GM12878 (cell line): ENCODE results near the gene LRP2BP. TPM values are rescaled to one million over a fixed set of nuclear protein-coding genes. Genes with fewer than 3 reads are reported as not detected.

Source experiments
- ATAC-seq: fragments of 200-7000 bp; cut with Tn5 transposase; 3 replicates; pipeline ENCODE4 v1.9.1; 2020; ENCODE audit warnings: mild to moderate bottlenecking, moderate library complexity
- BruUV-seq: library from RNA; stranded (reverse); fragments of 400-500 nt; replicated peaks from 2 replicates; lab custom pipeline; 2021; lab: Mats Ljungman, UMichigan
- CTCF ChIA-PET: fragments of 300-600 bp; sonication (Branson Sonifier 250); formaldehyde crosslinking; extraction: SDS; loops from one replicate; lab custom pipeline; 2021; ENCODE audit warnings: inconsistent platforms; lab: Yijun Ruan, JAX
- POLR2A ChIA-PET: fragments of 350-600 bp; formaldehyde crosslinking; extraction: SDS; loops from one replicate; lab custom pipeline; 2021; ENCODE audit warnings: inconsistent platforms; lab: Charles Lee
- RAD21 ChIA-PET: fragments of 300-600 bp; sonication (Branson Sonifier 250); formaldehyde crosslinking; loops from one replicate; lab custom pipeline; 2023; ENCODE audit warnings: antibody characterized with exemption; ENCODE audit not compliant: unreplicated experiment; lab: Charles Lee
- SMC1A ChIA-PET: fragments of 300-600 bp; sonication (Branson Sonifier 250); formaldehyde crosslinking; loops from one replicate; lab custom pipeline; 2023; ENCODE audit not compliant: unreplicated experiment, uncharacterized antibody; lab: Charles Lee
- DNase-seq: peaks from one replicate; pipeline ENCODE4 v3.0.0-alpha.2; 2011; ENCODE audit warnings: low read depth, low spot score
- FAIRE-seq: peaks from 3 replicates; lab custom pipeline; 2011; peaks lifted over from hg19 to GRCh38; lab: Jason Lieb, UNC
- H2AFZ ChIP-seq: 2 replicates; pipeline ENCODE4 v1.6.0; 2011; ENCODE audit warnings: low read depth, low read length, control low read depth; ENCODE audit not compliant: control insufficient read depth
- H3K27ac ChIP-seq: 2 replicates; pipeline ENCODE4 v1.5.1; 2011; ENCODE audit warnings: control low read depth; ENCODE audit not compliant: control insufficient read depth, insufficient read depth
- H3K27me3 ChIP-seq, 2 experiments: replicated peaks in 1 of 2; 2 replicates each; pipeline versions ENCODE4 v1.6.0 to v1.6.1; 2011; ENCODE audit warnings: low read length in 1 of 2; ENCODE audit not compliant: control insufficient read depth in 2 of 2, insufficient read depth in 2 of 2
- H3K36me3 ChIP-seq, 2 experiments: 2 replicates each; pipeline ENCODE4 v1.5.1; 2011; ENCODE audit warnings: low read length in 1 of 2; ENCODE audit not compliant: control insufficient read depth in 2 of 2, insufficient read depth in 2 of 2
- H3K4me1 ChIP-seq: 2 replicates; pipeline ENCODE4 v1.6.1; 2011; ENCODE audit warnings: mild to moderate bottlenecking, low read length, moderate library complexity, mixed read lengths; ENCODE audit not compliant: control insufficient read depth, insufficient read depth
- H3K4me2 ChIP-seq: 2 replicates; pipeline ENCODE4 v1.6.0; 2011; ENCODE audit warnings: control low read depth; ENCODE audit not compliant: control insufficient read depth, insufficient read depth
- H3K4me3 ChIP-seq: fragments of 200-600 bp; sonication (generic); 2 replicates; pipeline ENCODE4 v1.5.1; 2016
- H3K79me2 ChIP-seq: 2 replicates; pipeline ENCODE4 v1.6.0; 2011; ENCODE audit warnings: low read length; ENCODE audit not compliant: control insufficient read depth, insufficient read depth
- H3K9ac ChIP-seq: 2 replicates; pipeline ENCODE4 v1.8.0; 2011; ENCODE audit warnings: low read length, control low read depth, mixed read lengths; ENCODE audit not compliant: control insufficient read depth, insufficient read depth
- H3K9me3 ChIP-seq: replicated peaks from 3 replicates; pipeline ENCODE4 v1.5.1; 2011; ENCODE audit warnings: mild to moderate bottlenecking, low read length; ENCODE audit not compliant: control insufficient read depth, insufficient read depth
- H4K20me1 ChIP-seq: 2 replicates; pipeline ENCODE4 v1.6.0; 2011; ENCODE audit not compliant: control insufficient read depth, insufficient read depth
- CBFB ChIP-seq: IDR thresholded peaks from 2 replicates; pipeline ENCODE4 v1.6.1; 2016; ENCODE audit warnings: antibody characterized with exemption, low read depth
- CEBPB ChIP-seq, 2 experiments: fragments of 150-350 bp in 1 of 2; IDR thresholded peaks; 2 replicates each; pipeline ENCODE4 v1.6.1; 2012 to 2014; ENCODE audit warnings: low read depth in 2 of 2, low read length in 2 of 2, borderline replicate concordance in 1 of 2, inconsistent platforms in 1 of 2
- JUNB ChIP-seq: IDR thresholded peaks from 2 replicates; pipeline ENCODE4 v1.6.1; 2016; ENCODE audit warnings: antibody characterized with exemption, mild to moderate bottlenecking
- NFXL1 ChIP-seq: fragments of 450-650 bp; IDR thresholded peaks from 2 replicates; pipeline ENCODE4 v1.6.1; 2017; ENCODE audit warnings: antibody characterized with exemption, mild to moderate bottlenecking, borderline replicate concordance
- NR2F1 ChIP-seq: fragments of 450-650 bp; conservative IDR thresholded peaks from 2 replicates; pipeline ENCODE4 v1.6.1; 2017; ENCODE audit warnings: mild to moderate bottlenecking
- SRF ChIP-seq, 2 experiments: IDR thresholded peaks; 2 replicates each; pipeline ENCODE4 v1.6.1; 2011; ENCODE audit warnings: low read depth in 2 of 2, low read length in 2 of 2, mild to moderate bottlenecking in 1 of 2, moderate library complexity in 1 of 2
- STAT3 ChIP-seq: IDR thresholded peaks from 2 replicates; pipeline ENCODE4 v1.6.1; 2011; ENCODE audit warnings: low read depth, low read length, improper control_type of control experiment
- TARDBP ChIP-seq: IDR thresholded peaks from 2 replicates; pipeline ENCODE4 v1.6.1; 2016; ENCODE audit warnings: borderline replicate concordance
- YY1 ChIP-seq: IDR thresholded peaks from 2 replicates; pipeline ENCODE4 v1.6.1; 2011; ENCODE audit warnings: low read depth, mild to moderate bottlenecking, low read length
- ZSCAN29 ChIP-seq: fragments of 450-650 bp; IDR thresholded peaks from 2 replicates; pipeline ENCODE4 v1.6.1; 2017; ENCODE audit warnings: mild to moderate bottlenecking, moderate library complexity
- WGBS: methylation state at CpG from one replicate; pipeline ENCODE4 v1.1.6; 2016; ENCODE audit warnings: low lambda C conversion rate; ENCODE audit not compliant: insufficient replicate concordance, insufficient coverage; ENCODE audit errors: missing lambda C conversion rate; 5-methylcytosine and 5-hydroxymethylcytosine counted together
- in situ Hi-C: fragments of 300-500 bp; cut with MboI; formaldehyde crosslinking; loops from 9 replicates; pipeline ENCODE4 v1.14.3; 2018; ENCODE audit warnings: mixed read lengths
- intact Hi-C: fragments of 100-400 bp; cut with micrococcal nuclease; formaldehyde crosslinking; loops from one replicate; pipeline ENCODE4 v1.14.2; 2022; ENCODE audit not compliant: unreplicated experiment
- polyA plus RNA-seq, 11 experiments: library from polyadenylated mRNA; depleted of rRNA in 4 of 11; unstranded in 6 of 11; stranded (reverse) in 5 of 11; fragments of >200 nt; fragmentation: Nextera tagmentation in 4 of 11; fragmentation: Illumina TruSeq in 1 of 11; extraction: Ambion mirVana in 4 of 11; extraction: Trizol in 1 of 11; gene quantifications; 1 replicate in 1 of 11; 2 replicates in 10 of 11; pipeline versions ENCODE4 v1.2.1 to v1.2.3, GENCODE V29; 2011 to 2016; ENCODE audit warnings: inconsistent platforms in 2 of 11, missing spikeins in 2 of 11, low read depth in 1 of 11
- total RNA-seq, 4 experiments: library from RNA; depleted of rRNA in 3 of 4; stranded (reverse); fragments of >200 nt in 3 of 4; fragmentation: Illumina TruSeq in 1 of 4; extraction: Trizol in 1 of 4; gene quantifications; 2 replicates each; pipeline versions ENCODE4 v1.2.1 to v1.2.3, GENCODE V29; 2013 to 2021
- TF ChIP-seq, protein P1 (sequence below): fragments of 450-650 bp; IDR thresholded peaks from 2 replicates; pipeline ENCODE4 v1.6.1; 2014; ENCODE audit warnings: mild to moderate bottlenecking
- TF ChIP-seq, protein P2 (sequence below): fragments of 450-650 bp; IDR thresholded peaks from 2 replicates; pipeline ENCODE4 v1.6.1; 2017; ENCODE audit warnings: mild to moderate bottlenecking, moderate library complexity
- TF ChIP-seq, protein P3 (sequence below): fragments of 450-650 bp; IDR thresholded peaks from 2 replicates; pipeline ENCODE4 v1.6.1; 2016; ENCODE audit warnings: mild to moderate bottlenecking, moderate library complexity, borderline replicate concordance

Gene LRP2BP
- total and polyA plus RNA-seq, 10 of the 15 experiments (the other 5 are each of a cell fraction or from before 2014, with no cell fraction given) = 0.27 to 5.2 (median 1.0) TPM

DNA sequence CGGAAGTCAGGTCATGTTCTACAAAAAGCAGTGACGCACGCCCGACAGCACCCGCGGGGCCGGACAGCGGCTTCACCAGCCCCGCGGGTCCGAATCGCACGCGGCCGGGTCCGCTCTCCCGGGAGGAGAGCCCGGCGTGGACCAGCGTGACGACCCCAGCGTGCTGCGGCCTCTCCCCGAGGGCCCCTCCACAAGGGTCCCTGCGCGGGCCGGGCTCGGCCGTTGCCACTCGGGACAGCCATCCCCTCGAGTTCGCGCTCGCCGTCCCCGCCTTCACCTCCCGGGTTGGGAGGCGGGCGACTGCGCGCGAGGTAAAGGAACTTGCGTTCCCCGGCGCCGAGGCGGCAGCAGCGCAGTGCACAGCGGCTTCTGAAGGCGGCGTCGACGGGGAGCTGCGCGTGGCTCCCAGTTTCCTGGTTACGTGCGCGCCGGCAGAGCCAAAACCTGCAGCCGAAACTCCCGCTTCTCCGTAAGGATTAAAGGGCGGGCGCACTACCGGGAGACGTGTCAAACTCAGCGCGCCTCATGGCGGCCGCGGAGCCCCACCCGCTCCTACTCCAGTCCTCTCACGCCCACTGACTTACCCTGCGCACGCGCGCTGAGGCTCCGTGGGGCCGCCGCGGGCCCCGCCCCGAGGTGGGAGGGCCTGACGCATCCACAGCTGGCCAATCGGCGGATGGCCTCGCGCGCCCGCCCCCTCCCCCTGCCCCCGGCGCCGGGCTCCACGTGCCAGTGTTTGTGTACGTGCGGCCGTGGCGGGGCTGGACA lies 416 bp upstream of the LRP2BP start:
- no peaks in the 10 kb centered on the region for H3K27me3 ChIP-seq
- peaks cover 0 to 18% of the 10 kb centered on the region in 2 experiments; a peak in 2 of 4 replicates for H3K36me3 ChIP-seq
- intact Hi-C loops = loop anchor here (2.0 to 5.0 kb wide), 5 partner anchors 29 to 201 kb away; partner anchors contain the start of genes CCDC110 and UFSP2
- ChIA-PET SMC1A (interaction anchor here (0.8 to 6.2 kb wide), 12 partner anchors 10 to 184 kb away, joined by 3 to 72 read pairs (median 6); partner anchors contain the start of gene UFSP2), POLR2A (interaction anchor here (0.6 to 7.9 kb wide), 14 partner anchors 9 to 253 kb away, joined by 3 to 60 read pairs (median 6); partner anchors contain the start of genes SNX25 and UFSP2), CTCF (interaction anchor here (0.7 to 1.5 kb wide), 9 partner anchors 10 to 202 kb away, joined by 3 to 6 read pairs (median 4); partner anchors contain the start of gene UFSP2), RAD21 (interaction anchor here (1.0 to 2.8 kb wide), 9 partner anchors 9 to 192 kb away, joined by 3 to 26 read pairs (median 7); partner anchors contain the start of gene UFSP2)
- peak overlapping the region; percentile 87 for H3K9ac ChIP-seq
- H3K27ac ChIP-seq = peak overlapping the region; percentile 97
- peaks cover 19% of the 10 kb centered on the region for H3K4me1 ChIP-seq
- FAIRE-seq = no peak
- H3K9me3 ChIP-seq = no peaks in the 10 kb centered on the region
- peak overlapping the region; percentile 94 for H3K4me2 ChIP-seq
- ATAC-seq = peak; percentile 91
- no TSS peak for BruUV-seq
- in situ Hi-C loops = no loop called here
- under 1% methylated on average over 70 of the region's 98 CpGs for WGBS
- H4K20me1 ChIP-seq = no peaks in the 10 kb centered on the region
- peak; percentile 97 for DNase-seq
- peak overlapping the region; percentile 79 for H3K4me3 ChIP-seq
- peak overlapping the region; percentile 82 for H2AFZ ChIP-seq
- peaks cover 54% of the 10 kb centered on the region for H3K79me2 ChIP-seq
- TF ChIP-seq, protein P1, sequence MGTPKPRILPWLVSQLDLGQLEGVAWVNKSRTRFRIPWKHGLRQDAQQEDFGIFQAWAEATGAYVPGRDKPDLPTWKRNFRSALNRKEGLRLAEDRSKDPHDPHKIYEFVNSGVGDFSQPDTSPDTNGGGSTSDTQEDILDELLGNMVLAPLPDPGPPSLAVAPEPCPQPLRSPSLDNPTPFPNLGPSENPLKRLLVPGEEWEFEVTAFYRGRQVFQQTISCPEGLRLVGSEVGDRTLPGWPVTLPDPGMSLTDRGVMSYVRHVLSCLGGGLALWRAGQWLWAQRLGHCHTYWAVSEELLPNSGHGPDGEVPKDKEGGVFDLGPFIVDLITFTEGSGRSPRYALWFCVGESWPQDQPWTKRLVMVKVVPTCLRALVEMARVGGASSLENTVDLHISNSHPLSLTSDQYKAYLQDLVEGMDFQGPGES = no peak
- TF ChIP-seq JUNB = no peak
- no peak for TF ChIP-seq STAT3
- TF ChIP-seq, protein P2, sequence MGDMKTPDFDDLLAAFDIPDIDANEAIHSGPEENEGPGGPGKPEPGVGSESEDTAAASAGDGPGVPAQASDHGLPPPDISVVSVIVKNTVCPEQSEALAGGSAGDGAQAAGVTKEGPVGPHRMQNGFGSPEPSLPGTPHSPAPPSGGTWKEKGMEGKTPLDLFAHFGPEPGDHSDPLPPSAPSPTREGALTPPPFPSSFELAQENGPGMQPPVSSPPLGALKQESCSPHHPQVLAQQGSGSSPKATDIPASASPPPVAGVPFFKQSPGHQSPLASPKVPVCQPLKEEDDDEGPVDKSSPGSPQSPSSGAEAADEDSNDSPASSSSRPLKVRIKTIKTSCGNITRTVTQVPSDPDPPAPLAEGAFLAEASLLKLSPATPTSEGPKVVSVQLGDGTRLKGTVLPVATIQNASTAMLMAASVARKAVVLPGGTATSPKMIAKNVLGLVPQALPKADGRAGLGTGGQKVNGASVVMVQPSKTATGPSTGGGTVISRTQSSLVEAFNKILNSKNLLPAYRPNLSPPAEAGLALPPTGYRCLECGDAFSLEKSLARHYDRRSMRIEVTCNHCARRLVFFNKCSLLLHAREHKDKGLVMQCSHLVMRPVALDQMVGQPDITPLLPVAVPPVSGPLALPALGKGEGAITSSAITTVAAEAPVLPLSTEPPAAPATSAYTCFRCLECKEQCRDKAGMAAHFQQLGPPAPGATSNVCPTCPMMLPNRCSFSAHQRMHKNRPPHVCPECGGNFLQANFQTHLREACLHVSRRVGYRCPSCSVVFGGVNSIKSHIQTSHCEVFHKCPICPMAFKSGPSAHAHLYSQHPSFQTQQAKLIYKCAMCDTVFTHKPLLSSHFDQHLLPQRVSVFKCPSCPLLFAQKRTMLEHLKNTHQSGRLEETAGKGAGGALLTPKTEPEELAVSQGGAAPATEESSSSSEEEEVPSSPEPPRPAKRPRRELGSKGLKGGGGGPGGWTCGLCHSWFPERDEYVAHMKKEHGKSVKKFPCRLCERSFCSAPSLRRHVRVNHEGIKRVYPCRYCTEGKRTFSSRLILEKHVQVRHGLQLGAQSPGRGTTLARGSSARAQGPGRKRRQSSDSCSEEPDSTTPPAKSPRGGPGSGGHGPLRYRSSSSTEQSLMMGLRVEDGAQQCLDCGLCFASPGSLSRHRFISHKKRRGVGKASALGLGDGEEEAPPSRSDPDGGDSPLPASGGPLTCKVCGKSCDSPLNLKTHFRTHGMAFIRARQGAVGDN = peak; percentile 97
- 0 out of 2 replicates have a peak, but pooled peaks have one; percentile 18 for TF ChIP-seq ZSCAN29
- TF ChIP-seq YY1 = peak; percentile 96
- TF ChIP-seq CEBPB (IDR thresholded peaks at IDR 0.05; ENCODE audit: borderline replicate concordance in 1 of 2, low read depth in 2 of 2, low read length in 2 of 2) = no peak
- 0 out of 2 replicates have a peak, but pooled peaks have one; percentile 49 for TF ChIP-seq TARDBP
- TF ChIP-seq SRF (IDR thresholded peaks at IDR 0.05; ENCODE audit: low read depth in 2 of 2, low read length in 2 of 2) = no peak
- TF ChIP-seq NR2F1 = peak; percentile 76
- no peak for TF ChIP-seq NFXL1
- TF ChIP-seq CBFB = 0 out of 2 replicates have a peak, but pooled peaks have one; percentile 25
- TF ChIP-seq, protein P3, sequence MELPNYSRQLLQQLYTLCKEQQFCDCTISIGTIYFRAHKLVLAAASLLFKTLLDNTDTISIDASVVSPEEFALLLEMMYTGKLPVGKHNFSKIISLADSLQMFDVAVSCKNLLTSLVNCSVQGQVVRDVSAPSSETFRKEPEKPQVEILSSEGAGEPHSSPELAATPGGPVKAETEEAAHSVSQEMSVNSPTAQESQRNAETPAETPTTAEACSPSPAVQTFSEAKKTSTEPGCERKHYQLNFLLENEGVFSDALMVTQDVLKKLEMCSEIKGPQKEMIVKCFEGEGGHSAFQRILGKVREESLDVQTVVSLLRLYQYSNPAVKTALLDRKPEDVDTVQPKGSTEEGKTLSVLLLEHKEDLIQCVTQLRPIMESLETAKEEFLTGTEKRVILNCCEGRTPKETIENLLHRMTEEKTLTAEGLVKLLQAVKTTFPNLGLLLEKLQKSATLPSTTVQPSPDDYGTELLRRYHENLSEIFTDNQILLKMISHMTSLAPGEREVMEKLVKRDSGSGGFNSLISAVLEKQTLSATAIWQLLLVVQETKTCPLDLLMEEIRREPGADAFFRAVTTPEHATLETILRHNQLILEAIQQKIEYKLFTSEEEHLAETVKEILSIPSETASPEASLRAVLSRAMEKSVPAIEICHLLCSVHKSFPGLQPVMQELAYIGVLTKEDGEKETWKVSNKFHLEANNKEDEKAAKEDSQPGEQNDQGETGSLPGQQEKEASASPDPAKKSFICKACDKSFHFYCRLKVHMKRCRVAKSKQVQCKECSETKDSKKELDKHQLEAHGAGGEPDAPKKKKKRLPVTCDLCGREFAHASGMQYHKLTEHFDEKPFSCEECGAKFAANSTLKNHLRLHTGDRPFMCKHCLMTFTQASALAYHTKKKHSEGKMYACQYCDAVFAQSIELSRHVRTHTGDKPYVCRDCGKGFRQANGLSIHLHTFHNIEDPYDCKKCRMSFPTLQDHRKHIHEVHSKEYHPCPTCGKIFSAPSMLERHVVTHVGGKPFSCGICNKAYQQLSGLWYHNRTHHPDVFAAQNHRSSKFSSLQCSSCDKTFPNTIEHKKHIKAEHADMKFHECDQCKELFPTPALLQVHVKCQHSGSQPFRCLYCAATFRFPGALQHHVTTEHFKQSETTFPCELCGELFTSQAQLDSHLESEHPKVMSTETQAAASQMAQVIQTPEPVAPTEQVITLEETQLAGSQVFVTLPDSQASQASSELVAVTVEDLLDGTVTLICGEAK = peak; percentile 0; the same call in 1 of the 2 replicates
